Measurements from ENCODE around the gene NPDC1.

DNA sequence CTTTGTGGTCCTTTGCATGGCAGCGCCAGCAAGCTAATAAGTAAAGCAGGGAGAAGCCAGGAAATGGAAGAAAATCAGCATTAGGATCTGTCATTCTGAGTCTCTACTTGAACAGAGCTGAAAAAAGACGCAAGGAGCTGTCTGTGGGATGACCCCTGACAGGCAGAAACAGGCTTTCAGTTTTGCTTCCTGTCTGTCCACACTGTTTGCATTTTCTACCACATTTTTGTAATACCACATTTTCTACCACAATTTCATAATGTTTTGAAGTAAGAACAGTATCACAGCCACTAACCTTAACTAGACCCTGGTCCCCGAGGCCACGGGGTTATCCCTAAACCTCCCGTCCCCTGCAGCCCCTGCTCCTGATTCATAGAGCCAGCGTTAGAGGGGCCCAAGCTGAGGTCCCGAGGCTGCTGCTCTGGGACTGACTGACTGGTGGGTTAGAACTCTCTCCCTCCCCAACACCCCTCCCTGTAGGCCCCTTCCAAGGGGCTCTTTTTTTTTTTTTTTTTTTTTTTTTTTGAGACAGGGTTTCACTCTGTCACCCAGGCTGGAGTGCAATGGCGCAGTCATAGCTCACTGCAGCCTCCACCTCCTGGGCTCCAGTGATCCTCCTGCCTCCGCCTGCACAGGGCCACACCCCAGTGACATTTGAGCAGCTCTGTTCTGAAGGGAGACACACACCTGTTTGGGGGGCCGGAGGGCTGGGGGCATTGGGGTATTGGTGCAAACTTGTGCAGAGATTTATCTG, 45.6 kb downstream of the NPDC1 start:
- TF ChIP-seq CTCF (IDR thresholded peaks at IDR 0.05) (no peak), EP300 (IDR thresholded peaks at IDR 0.05) (no peak), RAD21 (conservative IDR thresholded peaks at IDR 0.05 in 1 of 2, IDR thresholded peaks at IDR 0.05 in 1 of 2) (no peak), BHLHE40 (IDR thresholded peaks at IDR 0.05; ENCODE audit: low read depth, low read length) (no peak), NR3C1 (IDR thresholded peaks at IDR 0.05) (no peak), RFX5 (IDR thresholded peaks at IDR 0.05) (no peak), POLR2A (IDR thresholded peaks at IDR 0.05; ENCODE audit: low read length) (no peak), USF2 (IDR thresholded peaks at IDR 0.05) (no peak)
